SU-DHL-6 (cell line): Measurements from ENCODE around the gene FOXO6.

Source experiments
- H2AFZ ChIP-seq: fragments of 200-600 bp; sonication (generic); 2 replicates; pipeline ENCODE4 v1.6.1; 2014; ENCODE audit warnings: low read depth, mild to moderate bottlenecking, moderate library complexity, mixed read lengths, antibody characterized with exemption, low read length; ENCODE audit not compliant: severe bottlenecking
- H3F3A ChIP-seq: fragments of 200-600 bp; shearing (Covaris generic); 2 replicates; pipeline ENCODE4 v1.6.0; 2016; ENCODE audit warnings: antibody characterized with exemption, mild to moderate bottlenecking; ENCODE audit not compliant: insufficient read depth
- H3K27ac ChIP-seq: fragments of 200-600 bp; sonication (generic); 2 replicates; pipeline ENCODE4 v1.5.1; 2016; ENCODE audit warnings: low read depth, mild to moderate bottlenecking, low read length, moderate library complexity, mixed read lengths
- H3K27me3 ChIP-seq: fragments of 200-600 bp; sonication (generic), shearing (Covaris generic); 2 replicates; pipeline ENCODE4 v1.6.0; 2014; ENCODE audit warnings: mild to moderate bottlenecking, low read length
- H3K36me3 ChIP-seq: fragments of 200-600 bp; sonication (generic); 2 replicates; pipeline ENCODE4 v1.6.1; 2014; ENCODE audit warnings: mild to moderate bottlenecking, low read length, mixed read lengths
- H3K4me2 ChIP-seq: fragments of 300-600, 200-600 bp; shearing (Covaris generic), sonication (generic); 2 replicates; pipeline ENCODE4 v1.6.0; 2014; ENCODE audit warnings: low read length, low read depth, mild to moderate bottlenecking; ENCODE audit not compliant: poor library complexity, severe bottlenecking
- H3K4me3 ChIP-seq: fragments of 200-600 bp; sonication (generic); 2 replicates; pipeline ENCODE4 v1.5.1; 2014; ENCODE audit warnings: antibody characterized with exemption, low read length, mild to moderate bottlenecking, mixed read lengths; ENCODE audit not compliant: insufficient read depth, poor library complexity, severe bottlenecking
- H3K79me2 ChIP-seq: fragments of 200-600 bp; sonication (generic); 2 replicates; pipeline ENCODE4 v1.6.1; 2014; ENCODE audit warnings: mild to moderate bottlenecking, low read length, moderate library complexity; ENCODE audit not compliant: insufficient read depth
- H3K9ac ChIP-seq: fragments of 200-600 bp; sonication (generic); 2 replicates; pipeline ENCODE4 v1.7.0; 2014; ENCODE audit warnings: mild to moderate bottlenecking, low read length
- H3K9me2 ChIP-seq: fragments of 200-600 bp; sonication (generic); replicated peaks from 2 replicates; pipeline ENCODE4 v1.6.1; 2014; ENCODE audit warnings: low read length; ENCODE audit not compliant: insufficient read depth
- H3K9me3 ChIP-seq: fragments of 200-600 bp; sonication (generic); 2 replicates; pipeline ENCODE4 v1.6.1; 2014; ENCODE audit warnings: low read length, mixed read lengths; ENCODE audit not compliant: insufficient read depth
- H4K20me1 ChIP-seq: fragments of 200-600 bp; sonication (generic); 2 replicates; pipeline ENCODE4 v1.6.1; 2014; ENCODE audit warnings: low read depth, mild to moderate bottlenecking, antibody characterized with exemption, low read length, moderate library complexity, mixed read lengths
- CTCF ChIP-seq: fragments of 200-600 bp; sonication (generic); IDR thresholded peaks from one replicate; pipeline ENCODE4 v1.5.1; 2017; ENCODE audit warnings: antibody characterized with exemption, mild to moderate bottlenecking, low read length, moderate library complexity; ENCODE audit not compliant: insufficient read depth, poor library complexity, severe bottlenecking
- EZH2phosphoT487 ChIP-seq: fragments of 200-600 bp; sonication (generic), shearing (Covaris generic); conservative IDR thresholded peaks from 2 replicates; pipeline ENCODE4 v1.6.1; 2018; ENCODE audit warnings: mild to moderate bottlenecking, antibody characterized with exemption, low read length, moderate library complexity, mixed read lengths

The FOXO6 gene

GRCh38 chr1:41394369-41394744 is 33.1 kb downstream of the FOXO6 start:
- Histone ChIP-seq H3K9me2 (no peaks in the 10 kb centered on the region), H3K9me3 (no peaks in the 10 kb centered on the region), H3K9ac (no peak overlapping the region), H3F3A (no peaks in the 10 kb centered on the region), H4K20me1 (no peaks in the 10 kb centered on the region), H2AFZ (no peak overlapping the region), H3K36me3 (no peaks in the 10 kb centered on the region), H3K27ac (no peak overlapping the region), H3K27me3 (no peaks in the 10 kb centered on the region), H3K4me3 (no peak overlapping the region), H3K79me2 (no peaks in the 10 kb centered on the region), H3K4me2 (no peak overlapping the region)
- TF ChIP-seq CTCF (no peak), EZH2phosphoT487 (no peak)

- Histone ChIP-seq H3K9ac (no peak overlapping the region), H3K36me3 (no peaks in the 10 kb centered on the region), H3K9me2 (no peaks in the 10 kb centered on the region), H3K4me2 (no peak overlapping the region), H3F3A (no peaks in the 10 kb centered on the region), H3K27me3 (no peaks in the 10 kb centered on the region), H3K4me3 (no peak overlapping the region), H3K27ac (no peak overlapping the region), H2AFZ (no peak overlapping the region), H3K79me2 (no peaks in the 10 kb centered on the region), H4K20me1 (no peaks in the 10 kb centered on the region), H3K9me3 (no peaks in the 10 kb centered on the region)
- TF ChIP-seq CTCF (no peak), EZH2phosphoT487 (no peak)
These were observed 34.0 kb downstream of the FOXO6 start for GRCh38 chr1:41394959-41395956.

- no peak overlapping the region for H3K4me2 ChIP-seq
These were observed 34.9 kb downstream of the FOXO6 start for GRCh38 chr1:41396084-41396483.

More at GRCh38 chr1:41396084-41396483, 34.9 kb downstream of the FOXO6 start:
- Histone ChIP-seq H4K20me1 (no peaks in the 10 kb centered on the region), H3K27me3 (no peaks in the 10 kb centered on the region), H3F3A (no peaks in the 10 kb centered on the region), H3K27ac (no peak overlapping the region), H3K9me2 (no peaks in the 10 kb centered on the region), H2AFZ (no peak overlapping the region), H3K79me2 (no peaks in the 10 kb centered on the region), H3K4me3 (no peak overlapping the region), H3K36me3 (no peaks in the 10 kb centered on the region), H3K9me3 (no peaks in the 10 kb centered on the region), H3K9ac (no peak overlapping the region)
- TF ChIP-seq EZH2phosphoT487, result no peak
- no peak for TF ChIP-seq CTCF
